Endothelial cell of umbilical vein (primary cell): ENCODE results near the gene NDST4. TPM values are rescaled to one million over a fixed set of nuclear protein-coding genes. Genes with fewer than 3 reads are reported as not detected.

Source experiments
- BruUV-seq: library from RNA; stranded (reverse); fragments of 400-500 nt; replicated peaks from 2 replicates; lab custom pipeline; 2021; lab: Mats Ljungman, UMichigan
- CTCF ChIA-PET: fragments of 300-600, 350-600 bp; sonication (Branson Sonifier 250); formaldehyde crosslinking; loops from one replicate; lab custom pipeline; 2021; ENCODE audit warnings: antibody characterized with exemption, inconsistent platforms; lab: Charles Lee
- POLR2A ChIA-PET: fragments of 300-600, 350-600 bp; sonication (Branson Sonifier 250); formaldehyde crosslinking; loops from one replicate; lab custom pipeline; 2021; ENCODE audit warnings: antibody characterized with exemption, inconsistent platforms; lab: Charles Lee
- DNase-seq: peaks from one replicate; pipeline ENCODE4 v3.0.0-alpha.2; 2011; ENCODE audit warnings: low read depth, low spot score
- FAIRE-seq: peaks from 2 replicates; lab custom pipeline; 2011; peaks lifted over from hg19 to GRCh38; lab: Jason Lieb, UNC
- H2AFZ ChIP-seq: 2 replicates; pipeline ENCODE4 v1.6.0; 2012; ENCODE audit warnings: low read depth, low read length, control low read depth, inconsistent platforms
- H3K27ac ChIP-seq: 2 replicates; pipeline ENCODE4 v1.5.1; 2011; ENCODE audit warnings: low read depth, mild to moderate bottlenecking, control low read depth, low read length, moderate library complexity; ENCODE audit not compliant: insufficient read depth
- H3K27me3 ChIP-seq, 2 experiments: 2 replicates each; pipeline versions ENCODE4 v1.6.0 to v1.6.1; 2011; ENCODE audit warnings: low read length in 2 of 2, mixed read lengths in 1 of 2; ENCODE audit not compliant: control insufficient read depth in 2 of 2, insufficient read depth in 2 of 2
- H3K36me3 ChIP-seq, 2 experiments: 2 replicates in 1 of 2; 3 replicates in 1 of 2; pipeline ENCODE4 v1.5.1; 2011; ENCODE audit warnings: low read length in 2 of 2, mild to moderate bottlenecking in 1 of 2, moderate library complexity in 1 of 2; ENCODE audit not compliant: control insufficient read depth in 2 of 2, insufficient read depth in 2 of 2; ENCODE audit errors: extremely low read depth in 1 of 2
- H3K4me1 ChIP-seq: 3 replicates; pipeline ENCODE4 v1.5.1; 2011; ENCODE audit warnings: mild to moderate bottlenecking, low read length; ENCODE audit not compliant: control insufficient read depth, insufficient read depth; ENCODE audit errors: extremely low read depth
- H3K4me2 ChIP-seq: 2 replicates; pipeline ENCODE4 v1.6.1; 2011; ENCODE audit warnings: low read length, control low read depth, mixed read lengths; ENCODE audit not compliant: insufficient read depth
- H3K4me3 ChIP-seq, 3 experiments: fragments of 200-600 bp in 1 of 3; sonication (generic), shearing (Covaris generic) in 1 of 3; replicated peaks in 1 of 3; 2 replicates each; pipeline ENCODE4 v1.5.1; 2011 to 2016; ENCODE audit warnings: control low read depth in 3 of 3, low read length in 3 of 3, mild to moderate bottlenecking in 2 of 3, inconsistent platforms in 1 of 3, low read depth in 1 of 3, moderate library complexity in 1 of 3; ENCODE audit not compliant: insufficient read depth in 1 of 3
- H3K79me2 ChIP-seq: 2 replicates; pipeline ENCODE4 v1.6.0; 2012; ENCODE audit warnings: low read length, inconsistent platforms; ENCODE audit not compliant: control insufficient read depth, insufficient read depth
- H3K9ac ChIP-seq: replicated peaks from 2 replicates; pipeline ENCODE3; 2011; ENCODE audit warnings: low read length, control low read depth; ENCODE audit not compliant: insufficient read depth; ENCODE audit errors: extremely low read depth
- H3K9me1 ChIP-seq: replicated peaks from 3 replicates; pipeline ENCODE4 v1.6.0; 2011; ENCODE audit warnings: mild to moderate bottlenecking, low read length; ENCODE audit not compliant: control insufficient read depth, insufficient read depth; ENCODE audit errors: extremely low read depth
- H3K9me3 ChIP-seq: replicated peaks from 2 replicates; pipeline ENCODE4 v1.5.1; 2012; ENCODE audit warnings: low read length, inconsistent platforms; ENCODE audit not compliant: control insufficient read depth, insufficient read depth
- H4K20me1 ChIP-seq: replicated peaks from 2 replicates; pipeline ENCODE3; 2011; ENCODE audit warnings: mild to moderate bottlenecking, low read length; ENCODE audit not compliant: control insufficient read depth, insufficient read depth; ENCODE audit errors: extremely low read depth
- EZH2 ChIP-seq: IDR thresholded peaks from 2 replicates; pipeline ENCODE4 v1.6.1; 2012; ENCODE audit warnings: borderline replicate concordance, low read depth, mild to moderate bottlenecking, moderate library complexity, low read length, inconsistent platforms; ENCODE audit not compliant: severe bottlenecking
- FOS ChIP-seq: IDR thresholded peaks from 2 replicates; pipeline ENCODE4 v1.6.1; 2011; ENCODE audit warnings: mild to moderate bottlenecking, low read length, moderate library complexity, borderline replicate concordance; ENCODE audit not compliant: insufficient read depth
- GATA2 ChIP-seq: IDR thresholded peaks from 2 replicates; pipeline ENCODE4 v1.7.0; 2011; ENCODE audit warnings: low read depth, mild to moderate bottlenecking, moderate library complexity, mixed read lengths, low read length; ENCODE audit not compliant: insufficient read length, insufficient read depth
- MAX ChIP-seq: IDR thresholded peaks from 2 replicates; pipeline ENCODE4 v1.6.1; 2011; ENCODE audit not compliant: insufficient read depth, insufficient read length
- MYC ChIP-seq: IDR thresholded peaks from one replicate; pipeline ENCODE4 v1.6.1; 2011; ENCODE audit warnings: mild to moderate bottlenecking, low read depth, low read length
- POLR2A ChIP-seq: IDR thresholded peaks from 2 replicates; pipeline ENCODE4 v1.6.1; 2012; ENCODE audit warnings: low read depth, mild to moderate bottlenecking, control low read depth, low read length
- POLR2AphosphoS5 ChIP-seq: IDR thresholded peaks from 2 replicates; pipeline ENCODE4 v1.6.1; 2012; ENCODE audit warnings: low read depth, mild to moderate bottlenecking, control low read depth, low read length, moderate library complexity; ENCODE audit not compliant: insufficient read depth
- dilution Hi-C: fragments of 300-500 bp; cut with MboI; formaldehyde crosslinking; loops from one replicate; pipeline ENCODE4 v1.15.0; 2019; ENCODE audit warnings: low sequenced_read_pairs; ENCODE audit not compliant: extremely low pct_ligation_motif_present
- intact Hi-C: fragments of 100-400 bp; cut with micrococcal nuclease; formaldehyde crosslinking; loops from one replicate; pipeline ENCODE4 v1.10.0; 2022
- polyA plus RNA-seq, 4 experiments: library from polyadenylated mRNA; depleted of rRNA in 3 of 4; stranded (reverse) in 3 of 4; unstranded in 1 of 4; fragments of >200 nt; gene quantifications; 2 replicates each; pipeline versions ENCODE4 v1.2.1 to v1.2.3, GENCODE V29; 2011 to 2012; ENCODE audit warnings: missing spikeins in 1 of 4
- total RNA-seq: library from RNA; stranded (reverse); gene quantifications from 2 replicates; pipeline ENCODE4 v1.2.3, GENCODE V29; 2021
- TF ChIP-seq, protein P1 (sequence below), 2 donors: IDR thresholded peaks; 1 replicate in 1 of 2; 2 replicates in 1 of 2; pipeline ENCODE4 v1.5.1; 2011; ENCODE audit warnings: low read length in 2 of 2, mild to moderate bottlenecking in 2 of 2, moderate library complexity in 2 of 2, control low read depth in 1 of 2, inconsistent platforms in 1 of 2, low read depth in 1 of 2; ENCODE audit not compliant: insufficient read depth in 1 of 2; ENCODE audit errors: extremely low read depth in 1 of 2

Gene NDST4
- total and polyA plus RNA-seq, 2 donors (not counting 3 experiments of a cell fraction or from before 2014, with no cell fraction given), result not detected

- FAIRE-seq, result no peak
- H3K79me2 ChIP-seq, result no peaks in the 10 kb centered on the region
- H3K4me3 ChIP-seq, result no peak overlapping the region
- dilution Hi-C loops, result no loop called here
- no peaks in the 10 kb centered on the region for H3K4me1 ChIP-seq
- no TSS peak for BruUV-seq
- H3K36me3 ChIP-seq, result no peaks in the 10 kb centered on the region
- no peak overlapping the region for H3K27ac ChIP-seq
- ChIA-PET POLR2A (no interaction called here), CTCF (no interaction called here)
- no peaks in the 10 kb centered on the region for H3K27me3 ChIP-seq
- H3K4me2 ChIP-seq, result no peak overlapping the region
- no peak overlapping the region for H3K9ac ChIP-seq
- no peaks in the 10 kb centered on the region for H4K20me1 ChIP-seq
- no peak overlapping the region for H2AFZ ChIP-seq
- TF ChIP-seq EZH2 (no peak), POLR2A (no peak), MYC (no peak), GATA2 (no peak), FOS (no peak)
- TF ChIP-seq, protein P1, sequence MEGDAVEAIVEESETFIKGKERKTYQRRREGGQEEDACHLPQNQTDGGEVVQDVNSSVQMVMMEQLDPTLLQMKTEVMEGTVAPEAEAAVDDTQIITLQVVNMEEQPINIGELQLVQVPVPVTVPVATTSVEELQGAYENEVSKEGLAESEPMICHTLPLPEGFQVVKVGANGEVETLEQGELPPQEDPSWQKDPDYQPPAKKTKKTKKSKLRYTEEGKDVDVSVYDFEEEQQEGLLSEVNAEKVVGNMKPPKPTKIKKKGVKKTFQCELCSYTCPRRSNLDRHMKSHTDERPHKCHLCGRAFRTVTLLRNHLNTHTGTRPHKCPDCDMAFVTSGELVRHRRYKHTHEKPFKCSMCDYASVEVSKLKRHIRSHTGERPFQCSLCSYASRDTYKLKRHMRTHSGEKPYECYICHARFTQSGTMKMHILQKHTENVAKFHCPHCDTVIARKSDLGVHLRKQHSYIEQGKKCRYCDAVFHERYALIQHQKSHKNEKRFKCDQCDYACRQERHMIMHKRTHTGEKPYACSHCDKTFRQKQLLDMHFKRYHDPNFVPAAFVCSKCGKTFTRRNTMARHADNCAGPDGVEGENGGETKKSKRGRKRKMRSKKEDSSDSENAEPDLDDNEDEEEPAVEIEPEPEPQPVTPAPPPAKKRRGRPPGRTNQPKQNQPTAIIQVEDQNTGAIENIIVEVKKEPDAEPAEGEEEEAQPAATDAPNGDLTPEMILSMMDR (IDR thresholded peaks at IDR 0.05; ENCODE audit: extremely low read depth in 1 of 2, insufficient read depth in 1 of 2, low read depth in 1 of 2, low read length in 2 of 2), result no peak
- intact Hi-C loops, result no loop called here
- DNase-seq, result no peak
- H3K9me3 ChIP-seq, result peaks cover 2% of the 10 kb centered on the region
- H3K9me1 ChIP-seq, result no peaks in the 10 kb centered on the region
Measured at GRCh38 chr4:115152965-115153364, 39.5 kb upstream of the NDST4 start.

- H4K20me1 ChIP-seq, result no peaks in the 10 kb centered on the region
- H3K4me3 ChIP-seq, result no peak overlapping the region
- no peaks in the 10 kb centered on the region for H3K4me1 ChIP-seq
- H3K9me1 ChIP-seq, result no peaks in the 10 kb centered on the region
- no peaks in the 10 kb centered on the region for H3K36me3 ChIP-seq
- intact Hi-C loops, result no loop called here
- H3K9me3 ChIP-seq, result peaks cover 2% of the 10 kb centered on the region
- no peak overlapping the region for H3K27ac ChIP-seq
- H3K79me2 ChIP-seq, result no peaks in the 10 kb centered on the region
- no peak overlapping the region for H3K4me2 ChIP-seq
- FAIRE-seq (no peak), DNase-seq (no peak)
- H3K9ac ChIP-seq, result no peak overlapping the region
- H3K27me3 ChIP-seq, result no peaks in the 10 kb centered on the region
- no peak overlapping the region for H2AFZ ChIP-seq
- TF ChIP-seq, protein P1 (IDR thresholded peaks at IDR 0.05; ENCODE audit: extremely low read depth in 1 of 2, insufficient read depth in 1 of 2, low read depth in 1 of 2, low read length in 2 of 2), result no peak
- TF ChIP-seq POLR2AphosphoS5, result no peak
- no peak for TF ChIP-seq GATA2
- no peak for TF ChIP-seq MAX
- TF ChIP-seq EZH2, result no peak
- CTCF ChIA-PET, result no interaction called here
- POLR2A ChIA-PET, result no interaction called here
- dilution Hi-C loops, result no loop called here
- no TSS peak for BruUV-seq
Measured at GRCh38 chr4:115152081-115152480, 38.7 kb upstream of the NDST4 start.
